Esophagus squamous epithelium (tissue), 4 donors: Measurements from ENCODE around the gene TMEM272.

Experiments used
- CTCF ChIP-seq, 6 experiments: fragments of 450-650 bp in 4 of 6; fragments of 200-600 bp in 2 of 6; sonication (generic) in 2 of 6; IDR thresholded peaks; one replicate each; pipeline ENCODE4 v1.5.1; 2016 to 2019; ENCODE audit warnings: antibody characterized with exemption in 6 of 6, mild to moderate bottlenecking in 4 of 6, moderate library complexity in 4 of 6
- POLR2A ChIP-seq, 4 donors: fragments of 450-650 bp; IDR thresholded peaks; one replicate each; pipeline ENCODE4 v1.6.1; 2017; ENCODE audit warnings: antibody characterized with exemption in 4 of 4, mild to moderate bottlenecking in 4 of 4, moderate library complexity in 3 of 4

- TF ChIP-seq CTCF (IDR thresholded peaks at IDR 0.05) (no peak), POLR2A (IDR thresholded peaks at IDR 0.05) (no peak)
These were observed 26.7 kb downstream of the TMEM272 start for GRCh38 chr13:51818276-51818675.
